OCI-LY7 (cell line): Measurements from ENCODE around the gene TPO. TPM values are rescaled to one million over a fixed set of nuclear protein-coding genes. Genes with fewer than 3 reads are reported as not detected.

ENCODE experiments used
- BruUV-seq: library from RNA; stranded (reverse); fragments of 400-500 nt; replicated peaks from 2 replicates; lab custom pipeline; 2021; lab: Mats Ljungman, UMichigan
- CTCF ChIA-PET: fragments of 300-600 bp; sonication (Branson Sonifier 250); formaldehyde crosslinking; loops from one replicate; lab custom pipeline; 2022; ENCODE audit warnings: antibody characterized with exemption; ENCODE audit not compliant: unreplicated experiment; lab: Charles Lee
- POLR2A ChIA-PET: fragments of 300-600 bp; sonication (Branson Sonifier 250); formaldehyde crosslinking; loops from one replicate; lab custom pipeline; 2022; ENCODE audit warnings: antibody characterized with exemption; lab: Charles Lee
- DNase-seq: peaks from one replicate; pipeline ENCODE4 v3.0.0-alpha.2; 2015; ENCODE audit warnings: low spot score
- H2AFZ ChIP-seq: fragments of 200-600 bp; sonication (generic), shearing (Covaris generic); 2 replicates; pipeline ENCODE4 v1.6.1; 2014; ENCODE audit warnings: mild to moderate bottlenecking, antibody characterized with exemption, low read length, moderate library complexity
- H3K27ac ChIP-seq: fragments of 200-600 bp; sonication (generic); 2 replicates; pipeline ENCODE4 v1.5.1; 2014; ENCODE audit warnings: mixed run types, low read depth, mild to moderate bottlenecking, moderate library complexity, low read length, inconsistent platforms; ENCODE audit not compliant: poor library complexity, severe bottlenecking
- H3K36me3 ChIP-seq: fragments of 200-600 bp; sonication (generic); 2 replicates; pipeline ENCODE4 v1.6.1; 2014; ENCODE audit warnings: mild to moderate bottlenecking, antibody characterized with exemption, low read length, moderate library complexity, mixed read lengths; ENCODE audit not compliant: insufficient read depth
- H3K4me1 ChIP-seq: fragments of 200-600 bp; sonication (generic); 2 replicates; pipeline ENCODE4 v1.5.1; 2014; ENCODE audit warnings: mild to moderate bottlenecking, low read length; ENCODE audit not compliant: insufficient read depth, poor library complexity, severe bottlenecking
- H3K4me2 ChIP-seq: fragments of 200-600 bp; sonication (generic); 2 replicates; pipeline ENCODE4 v1.6.1; 2014; ENCODE audit warnings: mild to moderate bottlenecking, low read length
- H3K4me3 ChIP-seq: fragments of 200-600 bp; sonication (generic); 2 replicates; pipeline ENCODE4 v1.5.1; 2014; ENCODE audit warnings: mild to moderate bottlenecking, low read depth, low read length; ENCODE audit not compliant: poor library complexity, severe bottlenecking
- H3K79me2 ChIP-seq: fragments of 200-600 bp; sonication (generic); 2 replicates; pipeline ENCODE4 v1.6.1; 2016; ENCODE audit warnings: low read depth, mild to moderate bottlenecking, low read length, moderate library complexity, mixed read lengths; ENCODE audit not compliant: insufficient read depth
- H3K9me2 ChIP-seq: fragments of 200-600 bp; sonication (generic); 2 replicates; pipeline ENCODE4 v1.6.1; 2016; ENCODE audit warnings: mild to moderate bottlenecking, low read length, mixed read lengths; ENCODE audit not compliant: insufficient read depth
- H3K9me3 ChIP-seq: fragments of 200-600 bp; sonication (generic); 2 replicates; pipeline ENCODE4 v1.6.1; 2014; ENCODE audit warnings: mild to moderate bottlenecking, mixed run types, low read length, mixed read lengths
- H4K20me1 ChIP-seq: fragments of 200-600 bp; sonication (generic); 2 replicates; pipeline ENCODE4 v1.6.1; 2014; ENCODE audit warnings: mild to moderate bottlenecking, antibody characterized with exemption, low read length, moderate library complexity, mixed read lengths; ENCODE audit not compliant: insufficient read depth
- EZH2phosphoT487 ChIP-seq: fragments of 200-600 bp; sonication (generic); IDR thresholded peaks from 2 replicates; pipeline ENCODE4 v1.6.1; 2018; ENCODE audit warnings: low read depth, borderline replicate concordance, mild to moderate bottlenecking, mixed run types, antibody characterized with exemption, low read length, moderate library complexity, mixed read lengths
- intact Hi-C: fragments of 100-400 bp; cut with micrococcal nuclease; formaldehyde crosslinking; loops from one replicate; pipeline ENCODE4 v1.10.0; 2022; ENCODE audit not compliant: unreplicated experiment
- total RNA-seq, 2 experiments: library from RNA; depleted of rRNA in 1 of 2; stranded (reverse); fragments of >200 nt in 1 of 2; shearing (Covaris generic) in 1 of 2; gene quantifications; 2 replicates each; pipeline ENCODE4 v1.2.3, GENCODE V29; 2014 to 2022
- TF ChIP-seq, protein P1 (sequence below): fragments of 200-600 bp; sonication (generic); conservative IDR thresholded peaks from 2 replicates; pipeline ENCODE4 v1.5.1; 2014; ENCODE audit warnings: mild to moderate bottlenecking, antibody characterized with exemption, low read length, moderate library complexity, mixed read lengths

Gene TPO
- total RNA-seq, 2 experiments from 2014 or later, result not detected

- H3K36me3 ChIP-seq, result no peaks in the 10 kb centered on the region
- no peak for DNase-seq
- H3K27ac ChIP-seq, result no peak overlapping the region
- no peaks in the 10 kb centered on the region for H4K20me1 ChIP-seq
- POLR2A ChIA-PET, result interaction anchor here (0.7 kb wide), 1 partner anchor 10 kb away, joined by 4 read pairs; no protein-coding TSS in a partner anchor
- H3K79me2 ChIP-seq, result no peaks in the 10 kb centered on the region
- H3K4me3 ChIP-seq, result no peak overlapping the region
- H2AFZ ChIP-seq, result no peak overlapping the region
- intact Hi-C loops, result no loop called here
- no peaks in the 10 kb centered on the region for H3K9me3 ChIP-seq
- H3K9me2 ChIP-seq, result no peaks in the 10 kb centered on the region
- CTCF ChIA-PET, result no interaction called here
- no TSS peak for BruUV-seq
- no peak overlapping the region for H3K4me2 ChIP-seq
- no peaks in the 10 kb centered on the region for H3K4me1 ChIP-seq
- TF ChIP-seq, protein P1, sequence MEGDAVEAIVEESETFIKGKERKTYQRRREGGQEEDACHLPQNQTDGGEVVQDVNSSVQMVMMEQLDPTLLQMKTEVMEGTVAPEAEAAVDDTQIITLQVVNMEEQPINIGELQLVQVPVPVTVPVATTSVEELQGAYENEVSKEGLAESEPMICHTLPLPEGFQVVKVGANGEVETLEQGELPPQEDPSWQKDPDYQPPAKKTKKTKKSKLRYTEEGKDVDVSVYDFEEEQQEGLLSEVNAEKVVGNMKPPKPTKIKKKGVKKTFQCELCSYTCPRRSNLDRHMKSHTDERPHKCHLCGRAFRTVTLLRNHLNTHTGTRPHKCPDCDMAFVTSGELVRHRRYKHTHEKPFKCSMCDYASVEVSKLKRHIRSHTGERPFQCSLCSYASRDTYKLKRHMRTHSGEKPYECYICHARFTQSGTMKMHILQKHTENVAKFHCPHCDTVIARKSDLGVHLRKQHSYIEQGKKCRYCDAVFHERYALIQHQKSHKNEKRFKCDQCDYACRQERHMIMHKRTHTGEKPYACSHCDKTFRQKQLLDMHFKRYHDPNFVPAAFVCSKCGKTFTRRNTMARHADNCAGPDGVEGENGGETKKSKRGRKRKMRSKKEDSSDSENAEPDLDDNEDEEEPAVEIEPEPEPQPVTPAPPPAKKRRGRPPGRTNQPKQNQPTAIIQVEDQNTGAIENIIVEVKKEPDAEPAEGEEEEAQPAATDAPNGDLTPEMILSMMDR, result no peak
- TF ChIP-seq EZH2phosphoT487, result no peak
Observed at GRCh38 chr2:1581965-1582625, 168.8 kb downstream of the TPO start.

- BruUV-seq, result no TSS peak
- intact Hi-C loops, result no loop called here
- no peak for TF ChIP-seq EZH2phosphoT487
- TF ChIP-seq, protein P1, result no peak
- ChIA-PET CTCF (no interaction called here), POLR2A (no interaction called here)
- H3K9me3 ChIP-seq, result no peaks in the 10 kb centered on the region
- no peak overlapping the region for H3K4me3 ChIP-seq
- H3K36me3 ChIP-seq, result no peaks in the 10 kb centered on the region
- DNase-seq, result no peak
- H3K9me2 ChIP-seq, result no peaks in the 10 kb centered on the region
- H3K4me1 ChIP-seq, result no peaks in the 10 kb centered on the region
- no peaks in the 10 kb centered on the region for H3K79me2 ChIP-seq
- no peak overlapping the region for H3K27ac ChIP-seq
- no peaks in the 10 kb centered on the region for H4K20me1 ChIP-seq
- H3K4me2 ChIP-seq, result no peak overlapping the region
- H2AFZ ChIP-seq, result no peak overlapping the region
Observed at GRCh38 chr2:1582891-1583341, 169.7 kb downstream of the TPO start.

- Histone ChIP-seq H3K4me1 (no peaks in the 10 kb centered on the region), H3K36me3 (no peaks in the 10 kb centered on the region), H3K79me2 (no peaks in the 10 kb centered on the region), H3K27ac (no peak overlapping the region), H3K4me3 (no peak overlapping the region), H3K4me2 (no peak overlapping the region), H2AFZ (no peak overlapping the region), H4K20me1 (no peaks in the 10 kb centered on the region), H3K9me2 (no peaks in the 10 kb centered on the region), H3K9me3 (no peaks in the 10 kb centered on the region)
- intact Hi-C loops, result no loop called here
- TF ChIP-seq, protein P1, result no peak
- TF ChIP-seq EZH2phosphoT487, result no peak
- CTCF ChIA-PET, result no interaction called here
- DNase-seq, result no peak
- POLR2A ChIA-PET, result no interaction called here
- BruUV-seq, result no TSS peak
Observed at GRCh38 chr2:1584051-1584531, 170.8 kb downstream of the TPO start.
